ENCODE measurements around the gene HDAC10. TPM values are rescaled to one million over a fixed set of nuclear protein-coding genes. Genes with fewer than 3 reads are reported as not detected.

Gene HDAC10
- polyA plus RNA-seq, 1 of the 3 experiments (the other 2 are of a cell fraction), result 51.9 TPM

DNA sequence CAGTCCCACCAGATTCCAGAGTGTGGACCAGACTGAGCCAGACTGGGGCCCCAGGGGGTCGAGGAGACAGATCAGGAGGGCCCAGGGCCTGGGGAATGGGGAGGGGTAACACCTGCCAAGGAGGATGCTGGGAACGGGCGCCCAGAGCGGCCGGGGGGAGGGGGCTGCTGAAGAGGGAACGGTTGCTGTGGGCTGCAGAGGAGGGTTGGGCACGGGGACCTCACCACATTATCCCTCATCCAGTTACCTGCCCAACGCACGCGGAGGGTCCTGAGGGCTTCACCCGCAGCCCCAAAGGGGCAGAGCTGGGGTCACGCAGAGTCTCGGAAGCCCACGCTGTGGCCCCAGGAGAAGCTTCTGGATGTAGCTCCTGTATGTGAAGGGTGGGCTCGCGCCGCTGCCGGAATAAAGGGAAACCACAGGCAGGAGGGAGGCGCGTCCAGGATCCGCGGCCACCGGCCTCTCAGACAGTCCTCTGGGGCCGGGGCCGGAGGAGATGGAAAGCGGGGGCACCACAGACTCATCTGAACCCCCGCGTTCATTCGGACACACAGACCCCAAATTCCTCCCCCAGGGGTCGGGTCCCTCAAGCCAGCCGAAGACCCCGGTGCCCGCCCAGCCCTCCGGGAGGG is 51.1 kb downstream of the HDAC10 start:
- peaks cover 0 to 15% of the 10 kb centered on the region in 2 experiments; a peak in 1 of 4 replicates for H3K4me1 ChIP-seq (ENCODE audit: control insufficient read depth in 1 of 2, insufficient read depth in 2 of 2, low read depth in 1 of 2, low read length in 1 of 2)
- peak overlapping the region; percentile 59; the same call in 1 of the 2 replicates for H2AFZ ChIP-seq (ENCODE audit: low read depth)
- TF ChIP-seq, protein P1, sequence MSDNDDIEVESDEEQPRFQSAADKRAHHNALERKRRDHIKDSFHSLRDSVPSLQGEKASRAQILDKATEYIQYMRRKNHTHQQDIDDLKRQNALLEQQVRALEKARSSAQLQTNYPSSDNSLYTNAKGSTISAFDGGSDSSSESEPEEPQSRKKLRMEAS (IDR thresholded peaks at IDR 0.05; ENCODE audit: low read depth), result peak; percentile 10; the same call in 1 of the 2 replicates
- no peak for TF ChIP-seq FOXM1 (IDR thresholded peaks at IDR 0.05; ENCODE audit: low read depth)
- POLR2A ChIA-PET, result no interaction called here
- DNase-seq, result peak; percentile 65
- peaks cover 37% of the 10 kb centered on the region for H3K79me2 ChIP-seq (ENCODE audit: insufficient read depth)
- H3K9ac ChIP-seq, result peak overlapping the region; percentile 65
- H3K36me3 ChIP-seq (replicated peaks in 1 of 2; ENCODE audit: control insufficient read depth in 1 of 2, insufficient read depth in 2 of 2, low read length in 1 of 2), result peaks cover 17 to 22% of the 10 kb centered on the region in 2 experiments
- H3K4me2 ChIP-seq, result peak overlapping the region; percentile 90
- CTCF ChIA-PET, result interaction anchor here (1.7 kb wide), 1 partner anchor 10 kb away, joined by 5 read pairs; no protein-coding TSS in a partner anchor
- no peaks in the 10 kb centered on the region for H3F3A ChIP-seq (replicated peaks; ENCODE audit: insufficient read depth)
- peak overlapping the region in 1 of 2 experiments; percentile 28; a peak in 1 of 4 replicates for H3K27ac ChIP-seq (ENCODE audit: low read depth in 2 of 2, low read length in 1 of 2)
- WGBS (ENCODE audit: low lambda C conversion rate), result 49% methylated on average over 8 of the region's 34 CpGs
- no peaks in the 10 kb centered on the region for H3K9me2 ChIP-seq
- H3K4me3 ChIP-seq (ENCODE audit: low read depth in 2 of 2, low read length in 1 of 2), result peak overlapping the region; percentile 64 to 84
- peaks cover 6% of the 10 kb centered on the region for H4K20me1 ChIP-seq (ENCODE audit: insufficient read depth)
- H3K27me3 ChIP-seq (ENCODE audit: insufficient read depth), result no peaks in the 10 kb centered on the region
- H3K9me3 ChIP-seq, result no peaks in the 10 kb centered on the region

DNA sequence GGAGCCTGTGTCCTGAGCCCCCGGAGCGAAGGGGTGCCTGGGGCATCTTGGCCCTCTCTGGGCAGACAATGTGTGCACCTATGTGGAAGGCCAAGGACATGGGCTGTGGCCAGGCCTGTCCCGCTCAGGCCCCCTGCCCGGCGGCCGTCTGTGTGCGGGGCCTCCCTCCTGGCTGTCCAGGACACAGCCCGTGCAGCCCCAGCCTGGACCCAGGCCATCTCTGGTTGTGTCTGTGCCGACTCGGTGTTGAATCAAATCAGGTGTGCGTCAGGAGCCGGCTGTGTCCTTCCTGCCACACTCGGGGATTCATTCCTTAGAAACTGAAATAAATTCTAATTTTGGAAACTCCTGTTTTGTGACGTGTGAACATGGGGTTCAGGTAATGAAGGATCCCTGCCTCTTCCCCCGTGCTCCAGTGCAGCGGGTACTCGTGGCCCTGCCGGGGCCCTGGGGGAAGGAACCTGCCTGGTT is 51.8 kb downstream of the HDAC10 start:
- Histone ChIP-seq H3K36me3 (replicated peaks in 1 of 2; ENCODE audit: control insufficient read depth in 1 of 2, insufficient read depth in 2 of 2, low read length in 1 of 2) (peaks cover 12 to 29% of the 10 kb centered on the region in 2 experiments), H2AFZ (ENCODE audit: low read depth) (no peak overlapping the region), H3K4me3 (ENCODE audit: low read depth in 2 of 2, low read length in 1 of 2) (no peak overlapping the region; a peak in 1 of 4 replicates), H3K27me3 (ENCODE audit: insufficient read depth) (no peaks in the 10 kb centered on the region), H3F3A (replicated peaks; ENCODE audit: insufficient read depth) (no peaks in the 10 kb centered on the region), H3K4me1 (ENCODE audit: control insufficient read depth in 1 of 2, insufficient read depth in 2 of 2, low read depth in 1 of 2, low read length in 1 of 2) (peaks cover 0 to 15% of the 10 kb centered on the region in 2 experiments; a peak in 1 of 4 replicates), H3K79me2 (ENCODE audit: insufficient read depth) (peaks cover 31% of the 10 kb centered on the region), H3K9ac (no peak overlapping the region), H3K27ac (ENCODE audit: low read depth in 2 of 2, low read length in 1 of 2) (no peak overlapping the region), H3K4me2 (peak overlapping the region; percentile 90), H3K9me2 (no peaks in the 10 kb centered on the region), H3K9me3 (no peaks in the 10 kb centered on the region), H4K20me1 (ENCODE audit: insufficient read depth) (peaks cover 6% of the 10 kb centered on the region)
- TF ChIP-seq RXRA (IDR thresholded peaks at IDR 0.05; ENCODE audit: borderline replicate concordance, low read depth) (no peak), MEF2A (IDR thresholded peaks at IDR 0.05; ENCODE audit: borderline replicate concordance, low read depth) (no peak), RFX5 (IDR thresholded peaks at IDR 0.05; ENCODE audit: low read length) (no peak), FOXJ3 (CRISPR knock-in tag; IDR thresholded peaks at IDR 0.05) (no peak)
- ChIA-PET CTCF (interaction anchor here (1.7 kb wide), 1 partner anchor 9 kb away, joined by 5 read pairs; no protein-coding TSS in a partner anchor), POLR2A (no interaction called here)
- no peak for DNase-seq
- 94% methylated on average over 8 of the region's 18 CpGs for WGBS (ENCODE audit: low lambda C conversion rate)

DNA sequence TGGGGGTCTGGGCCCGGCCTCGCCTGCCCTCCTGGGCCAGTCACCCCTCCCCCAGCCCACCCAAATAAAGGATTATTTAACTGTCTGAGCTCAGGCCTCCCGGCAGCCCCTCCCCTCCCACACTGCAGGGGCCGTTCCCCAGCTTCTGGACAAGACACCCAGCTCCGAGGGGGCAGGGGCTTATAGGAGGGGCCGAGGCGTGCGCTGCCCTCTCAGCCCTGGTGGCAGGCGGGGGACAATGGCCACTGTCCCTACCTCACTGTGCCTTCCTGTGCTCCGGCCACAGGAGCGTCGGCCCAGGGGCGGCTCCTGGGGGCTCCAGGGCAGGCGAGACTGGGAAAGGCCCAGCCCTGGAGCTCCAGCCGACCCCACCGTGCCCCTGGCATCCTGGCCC is 52.4 kb downstream of the HDAC10 start:
- peaks cover 6% of the 10 kb centered on the region for H4K20me1 ChIP-seq (ENCODE audit: insufficient read depth)
- no peaks in the 10 kb centered on the region for H3K27me3 ChIP-seq (ENCODE audit: insufficient read depth)
- no peaks in the 10 kb centered on the region for H3K9me3 ChIP-seq
- H3K4me2 ChIP-seq, result no peak overlapping the region
- H3F3A ChIP-seq (replicated peaks; ENCODE audit: insufficient read depth), result no peaks in the 10 kb centered on the region
- H3K27ac ChIP-seq (ENCODE audit: low read depth in 2 of 2, low read length in 1 of 2), result no peak overlapping the region
- ChIA-PET POLR2A (no interaction called here), CTCF (interaction anchor here (1.7 kb wide), 1 partner anchor 8 kb away, joined by 5 read pairs; no protein-coding TSS in a partner anchor)
- H3K4me3 ChIP-seq (ENCODE audit: low read depth in 2 of 2, low read length in 1 of 2), result no peak overlapping the region
- H3K9me2 ChIP-seq, result no peaks in the 10 kb centered on the region
- H3K9ac ChIP-seq, result no peak overlapping the region
- no peak for DNase-seq
- H3K79me2 ChIP-seq (ENCODE audit: insufficient read depth), result peaks cover 24% of the 10 kb centered on the region
- no peak overlapping the region for H2AFZ ChIP-seq (ENCODE audit: low read depth)
- H3K4me1 ChIP-seq (ENCODE audit: control insufficient read depth in 1 of 2, insufficient read depth in 2 of 2, low read depth in 1 of 2, low read length in 1 of 2), result peaks cover 0 to 15% of the 10 kb centered on the region in 2 experiments; a peak in 1 of 4 replicates
- 93% methylated on average over 10 of the region's 16 CpGs for WGBS (ENCODE audit: low lambda C conversion rate)
- H3K36me3 ChIP-seq (replicated peaks in 1 of 2; ENCODE audit: control insufficient read depth in 1 of 2, insufficient read depth in 2 of 2, low read length in 1 of 2), result peaks cover 12 to 35% of the 10 kb centered on the region in 2 experiments
- TF ChIP-seq, protein P2, sequence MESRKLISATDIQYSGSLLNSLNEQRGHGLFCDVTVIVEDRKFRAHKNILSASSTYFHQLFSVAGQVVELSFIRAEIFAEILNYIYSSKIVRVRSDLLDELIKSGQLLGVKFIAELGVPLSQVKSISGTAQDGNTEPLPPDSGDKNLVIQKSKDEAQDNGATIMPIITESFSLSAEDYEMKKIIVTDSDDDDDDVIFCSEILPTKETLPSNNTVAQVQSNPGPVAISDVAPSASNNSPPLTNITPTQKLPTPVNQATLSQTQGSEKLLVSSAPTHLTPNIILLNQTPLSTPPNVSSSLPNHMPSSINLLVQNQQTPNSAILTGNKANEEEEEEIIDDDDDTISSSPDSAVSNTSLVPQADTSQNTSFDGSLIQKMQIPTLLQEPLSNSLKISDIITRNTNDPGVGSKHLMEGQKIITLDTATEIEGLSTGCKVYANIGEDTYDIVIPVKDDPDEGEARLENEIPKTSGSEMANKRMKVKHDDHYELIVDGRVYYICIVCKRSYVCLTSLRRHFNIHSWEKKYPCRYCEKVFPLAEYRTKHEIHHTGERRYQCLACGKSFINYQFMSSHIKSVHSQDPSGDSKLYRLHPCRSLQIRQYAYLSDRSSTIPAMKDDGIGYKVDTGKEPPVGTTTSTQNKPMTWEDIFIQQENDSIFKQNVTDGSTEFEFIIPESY (IDR thresholded peaks at IDR 0.05; ENCODE audit: borderline replicate concordance, low read depth), result no peak
- TF ChIP-seq NFIC (IDR thresholded peaks at IDR 0.05; ENCODE audit: borderline replicate concordance) (no peak), YY1 (IDR thresholded peaks at IDR 0.05; ENCODE audit: low read depth) (no peak), EZH2phosphoT487 (IDR thresholded peaks at IDR 0.05; ENCODE audit: borderline replicate concordance, low read depth) (no peak), RXRA (IDR thresholded peaks at IDR 0.05; ENCODE audit: borderline replicate concordance, low read depth) (no peak), FOXJ3 (CRISPR knock-in tag; IDR thresholded peaks at IDR 0.05) (no peak), EP300 (IDR thresholded peaks at IDR 0.05; ENCODE audit: borderline replicate concordance in 1 of 2, low read depth in 1 of 2, low read length in 1 of 2) (no peak), TAF1 (IDR thresholded peaks at IDR 0.05; ENCODE audit: borderline replicate concordance, low read depth, low read length) (no peak), JUND (IDR thresholded peaks at IDR 0.05) (no peak), CHD2 (IDR thresholded peaks at IDR 0.05; ENCODE audit: low read length, partially characterized antibody) (no peak)
